K562 (cell line): ENCODE results near the gene MYO9A. TPM values are rescaled to one million over a fixed set of nuclear protein-coding genes. Genes with fewer than 3 reads are reported as not detected.

ENCODE experiments used
- ATAC-seq: fragments of 200-7000 bp; cut with Tn5 transposase; 3 replicates; pipeline ENCODE4 v1.9.1; 2020; ENCODE audit warnings: moderate library complexity
- BruUV-seq: library from RNA; stranded (reverse); fragments of 400-500 nt; replicated peaks from 2 replicates; lab custom pipeline; 2021; lab: Mats Ljungman, UMichigan
- CTCF ChIA-PET: fragments of 300-600 bp; formaldehyde crosslinking; extraction: SDS; loops from one replicate; lab custom pipeline; 2021; ENCODE audit warnings: low intra/inter-chr PET ratio; lab: Yijun Ruan, JAX
- POLR2A ChIA-PET: fragments of 300-600, 350-650 bp; sonication (Branson Sonifier 250); formaldehyde crosslinking; extraction: SDS; loops from one replicate; lab custom pipeline; 2021; ENCODE audit warnings: antibody characterized with exemption, inconsistent platforms; lab: Yijun Ruan, JAX
- DNase-seq, 4 experiments: peaks; one replicate each; pipeline versions ENCODE4 v3.0.0 to v3.0.0-alpha.2; 2011 to 2018; ENCODE audit warnings: low spot score in 3 of 4, mixed read lengths in 3 of 4; ENCODE audit errors: extremely low read depth in 1 of 4
- FAIRE-seq: peaks from 2 replicates; lab custom pipeline; 2011; peaks lifted over from hg19 to GRCh38; lab: Jason Lieb, UNC
- H2AFZ ChIP-seq: 2 replicates; pipeline ENCODE4 v1.6.0; 2011; ENCODE audit warnings: low read depth, low read length, control low read depth, inconsistent platforms
- H3K27ac ChIP-seq: fragments of 200-600 bp; 3 replicates; pipeline ENCODE4 v1.8.0; 2011; ENCODE audit warnings: low read depth, mild to moderate bottlenecking, control low read depth, inconsistent platforms, low read length, moderate library complexity, mixed read lengths; ENCODE audit errors: extremely low read depth
- H3K27me3 ChIP-seq, 2 experiments: fragments of 300-600 bp in 1 of 2; 2 replicates in 1 of 2; 3 replicates in 1 of 2; pipeline versions ENCODE4 v1.6.0 to v1.8.0; 2011; ENCODE audit warnings: inconsistent platforms in 2 of 2, low read length in 2 of 2, mild to moderate bottlenecking in 1 of 2, mixed read lengths in 1 of 2, moderate library complexity in 1 of 2; ENCODE audit not compliant: control insufficient read depth in 2 of 2, insufficient read depth in 2 of 2
- H3K36me3 ChIP-seq: fragments of 300-600 bp; 3 replicates; pipeline ENCODE4 v1.8.0; 2011; ENCODE audit warnings: mild to moderate bottlenecking, low read length, inconsistent platforms; ENCODE audit not compliant: control insufficient read depth, insufficient read depth
- H3K4me1 ChIP-seq, 2 experiments: fragments of 200-600 bp in 1 of 2; replicated peaks in 1 of 2; 2 replicates in 1 of 2; 3 replicates in 1 of 2; pipeline versions ENCODE4 v1.5.1 to v1.8.0; 2011; ENCODE audit warnings: inconsistent platforms in 2 of 2, low read length in 2 of 2, mild to moderate bottlenecking in 1 of 2, mixed read lengths in 1 of 2, moderate library complexity in 1 of 2; ENCODE audit not compliant: control insufficient read depth in 2 of 2, insufficient read depth in 2 of 2
- H3K4me2 ChIP-seq: 2 replicates; pipeline ENCODE4 v1.6.1; 2011; ENCODE audit warnings: low read length, control low read depth, inconsistent platforms, mixed read lengths; ENCODE audit not compliant: insufficient read depth
- H3K4me3 ChIP-seq: fragments of 200-600 bp; sonication (generic), shearing (Covaris generic); 2 replicates; pipeline ENCODE4 v1.5.1; 2016; ENCODE audit warnings: control low read depth, inconsistent platforms
- H3K79me2 ChIP-seq: fragments of 200-600 bp; 3 replicates; pipeline ENCODE4 v1.8.0; 2011; ENCODE audit warnings: low read length, inconsistent platforms; ENCODE audit not compliant: control insufficient read depth, insufficient read depth
- H3K9ac ChIP-seq, 2 experiments: 2 replicates each; pipeline versions ENCODE4 v1.6.0 to v1.6.1; 2011; ENCODE audit warnings: low read depth in 2 of 2, low read length in 2 of 2, control low read depth in 1 of 2, inconsistent platforms in 1 of 2, mild to moderate bottlenecking in 1 of 2, mixed read lengths in 1 of 2; ENCODE audit not compliant: insufficient read depth in 1 of 2
- H3K9me1 ChIP-seq: one replicate; pipeline ENCODE4 v1.6.0; 2011; ENCODE audit warnings: inconsistent platforms, mild to moderate bottlenecking, low read length, moderate library complexity; ENCODE audit not compliant: control insufficient read depth, insufficient read depth
- H3K9me3 ChIP-seq: replicated peaks from 2 replicates; pipeline ENCODE4 v1.5.1; 2011; ENCODE audit warnings: low read depth, low read length, inconsistent platforms; ENCODE audit not compliant: control insufficient read depth, insufficient read depth
- H4K20me1 ChIP-seq: replicated peaks from 2 replicates; pipeline ENCODE4 v1.6.1; 2011; ENCODE audit warnings: low read length, inconsistent platforms, mixed read lengths; ENCODE audit not compliant: control insufficient read depth, insufficient read depth
- BDP1 ChIP-seq: IDR thresholded peaks from 3 replicates; pipeline ENCODE4 v1.6.1; 2011; ENCODE audit not compliant: insufficient read length, insufficient read depth
- DACH1 ChIP-seq: fragments of 450-650 bp; IDR thresholded peaks from 2 replicates; pipeline ENCODE4 v1.6.1; 2018; ENCODE audit not compliant: partially characterized antibody
- KLF16 ChIP-seq: IDR thresholded peaks from 2 replicates; pipeline ENCODE4 v1.6.1; 2016; ENCODE audit warnings: antibody characterized with exemption
- MYBL2 ChIP-seq, 2 experiments: fragments of 450-650 bp in 1 of 2; sonication (generic) in 1 of 2; formaldehyde crosslinking in 1 of 2; IDR thresholded peaks; 2 replicates each; pipeline versions ENCODE4 v1.6.1 to v1.8.1; 2017 to 2022; ENCODE audit warnings: borderline replicate concordance in 1 of 2, inconsistent platforms in 1 of 2, low read depth in 1 of 2, mild to moderate bottlenecking in 1 of 2, missing genetic modification reagents in 1 of 2, moderate library complexity in 1 of 2
- PURB ChIP-seq: sonication (generic); formaldehyde crosslinking; IDR thresholded peaks from 2 replicates; pipeline ENCODE4 v1.9.0; 2021; ENCODE audit warnings: low read depth, mild to moderate bottlenecking, missing genetic modification reagents
- RHOXF2B ChIP-seq: fragments of 250-450 bp; sonication (Bioruptor Pico); conservative IDR thresholded peaks from 2 replicates; pipeline ENCODE4 v1.5.1; 2021
- SIX5 ChIP-seq, 2 experiments: IDR thresholded peaks; 2 replicates each; pipeline ENCODE4 v1.6.1; 2011; ENCODE audit warnings: low read length in 2 of 2, borderline replicate concordance in 1 of 2, low read depth in 1 of 2, mild to moderate bottlenecking in 1 of 2, moderate library complexity in 1 of 2; ENCODE audit not compliant: insufficient read depth in 1 of 2
- SMARCA5 ChIP-seq: fragments of 450-650 bp; IDR thresholded peaks from 2 replicates; pipeline ENCODE4 v1.6.1; 2016
- SMARCE1 ChIP-seq: fragments of 450-650 bp; IDR thresholded peaks from 2 replicates; pipeline ENCODE4 v1.7.1; 2016; ENCODE audit warnings: mild to moderate bottlenecking
- SP2 ChIP-seq: IDR thresholded peaks from 2 replicates; pipeline ENCODE4 v1.6.1; 2011; ENCODE audit warnings: mild to moderate bottlenecking, low read depth, low read length, moderate library complexity; ENCODE audit not compliant: poor library complexity, severe bottlenecking; ENCODE audit errors: extremely low read depth
- WGBS: fragments of 100-300 bp; shearing (Covaris generic); methylation state at CpG from one replicate; pipeline ENCODE4 v1.1.6; 2016; ENCODE audit warnings: low coverage, mixed read lengths; ENCODE audit not compliant: insufficient coverage; ENCODE audit errors: missing lambda C conversion rate; 5-methylcytosine and 5-hydroxymethylcytosine counted together
- in situ Hi-C: fragments of 300-500 bp; cut with MboI; formaldehyde crosslinking; loops from 4 replicates; pipeline ENCODE4 v1.15.0; 2018; ENCODE audit warnings: inconsistent platforms, mixed read lengths
- intact Hi-C: fragments of 100-400 bp; cut with micrococcal nuclease; formaldehyde crosslinking; loops from 2 replicates; pipeline ENCODE4 v1.14.2; 2022
- polyA plus RNA-seq, 8 experiments: library from polyadenylated mRNA; depleted of rRNA in 4 of 8; stranded (reverse) in 5 of 8; unstranded in 3 of 8; fragments of >200 nt; fragmentation: Nextera tagmentation in 2 of 8; fragmentation: Illumina TruSeq in 1 of 8; extraction: Ambion mirVana in 2 of 8; extraction: Trizol in 1 of 8; gene quantifications; 2 replicates each; pipeline versions ENCODE4 v1.2.1 to v1.2.3, GENCODE V29; 2011 to 2014; ENCODE audit warnings: inconsistent platforms in 1 of 8, missing spikeins in 1 of 8
- total RNA-seq, 7 experiments: library from RNA; depleted of rRNA in 6 of 7; stranded (reverse); fragments of >200 nt in 6 of 7; fragmentation: Illumina TruSeq in 2 of 7; extraction: Trizol in 2 of 7; gene quantifications; 2 replicates each; pipeline versions ENCODE4 v1.2.1 to v1.2.3, GENCODE V29; 2011 to 2021; ENCODE audit warnings: low replicate concordance in 1 of 7
- TF ChIP-seq, protein P1 (sequence below): fragments of 250-450 bp; sonication (Bioruptor Pico); IDR thresholded peaks from 2 replicates; pipeline ENCODE4 v1.5.0; 2021; ENCODE audit warnings: mild to moderate bottlenecking, borderline replicate concordance

The MYO9A gene
- total and polyA plus RNA-seq, 9 of the 15 experiments (the other 6 are each of a cell fraction or from before 2014, with no cell fraction given), result 1.9 to 15.4 (median 5.8) TPM

- TF ChIP-seq SIX5 (IDR thresholded peaks at IDR 0.05; ENCODE audit: borderline replicate concordance in 1 of 2, insufficient read depth in 1 of 2, low read depth in 1 of 2, low read length in 2 of 2) (no peak), SP2 (no peak), SMARCA5 (no peak), MYBL2 (IDR thresholded peaks at IDR 0.05; ENCODE audit: low read depth) (no peak), MYBL2 (CRISPR knock-in tag; IDR thresholded peaks at IDR 0.05; ENCODE audit: borderline replicate concordance) (no peak)
- TF ChIP-seq, protein P1, sequence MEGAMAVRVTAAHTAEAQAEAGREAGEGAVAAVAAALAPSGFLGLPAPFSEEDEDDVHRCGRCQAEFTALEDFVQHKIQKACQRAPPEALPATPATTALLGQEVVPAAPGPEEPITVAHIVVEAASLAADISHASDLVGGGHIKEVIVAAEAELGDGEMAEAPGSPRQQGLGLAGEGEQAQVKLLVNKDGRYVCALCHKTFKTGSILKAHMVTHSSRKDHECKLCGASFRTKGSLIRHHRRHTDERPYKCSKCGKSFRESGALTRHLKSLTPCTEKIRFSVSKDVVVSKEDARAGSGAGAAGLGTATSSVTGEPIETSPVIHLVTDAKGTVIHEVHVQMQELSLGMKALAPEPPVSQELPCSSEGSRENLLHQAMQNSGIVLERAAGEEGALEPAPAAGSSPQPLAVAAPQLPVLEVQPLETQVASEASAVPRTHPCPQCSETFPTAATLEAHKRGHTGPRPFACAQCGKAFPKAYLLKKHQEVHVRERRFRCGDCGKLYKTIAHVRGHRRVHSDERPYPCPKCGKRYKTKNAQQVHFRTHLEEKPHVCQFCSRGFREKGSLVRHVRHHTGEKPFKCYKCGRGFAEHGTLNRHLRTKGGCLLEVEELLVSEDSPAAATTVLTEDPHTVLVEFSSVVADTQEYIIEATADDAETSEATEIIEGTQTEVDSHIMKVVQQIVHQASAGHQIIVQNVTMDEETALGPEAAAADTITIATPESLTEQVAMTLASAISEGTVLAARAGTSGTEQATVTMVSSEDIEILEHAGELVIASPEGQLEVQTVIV, result no peak
- TF ChIP-seq, all 486 proteins: peak for 0
These were observed 70.9 kb downstream of the MYO9A start (continued) for GRCh38 chr15:72047020-72047419.

DNA sequence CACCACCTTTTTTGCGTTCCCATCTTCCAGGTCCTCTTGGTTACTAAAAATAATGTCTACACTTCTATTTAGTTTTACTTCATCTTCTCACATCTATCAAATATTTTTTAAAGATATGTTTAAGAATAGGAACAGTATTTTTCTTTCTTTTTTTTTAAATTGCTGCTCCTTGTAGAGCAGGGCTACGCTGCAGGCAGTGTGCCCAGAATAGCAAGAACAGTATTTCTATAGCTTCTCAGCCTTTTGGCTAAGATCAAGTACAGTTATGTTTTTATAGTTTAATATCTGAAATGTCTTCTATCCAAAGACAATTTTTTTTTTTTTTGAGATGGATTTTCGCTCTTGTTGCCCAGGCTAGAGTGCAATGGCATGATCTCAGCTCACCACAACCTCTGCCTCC, 73.0 kb downstream of the MYO9A start:
- ATAC-seq, result no peak
- intact Hi-C loops, result loop anchor here (5.0 kb wide), 1 partner anchor 112 kb away; no protein-coding TSS in a partner anchor
- FAIRE-seq, result no peak
- H4K20me1 ChIP-seq, result no peaks in the 10 kb centered on the region
- no peaks in the 10 kb centered on the region for H3K79me2 ChIP-seq
- H3K4me2 ChIP-seq, result no peak overlapping the region
- in situ Hi-C loops, result no loop called here
- 73% methylated on average over 3 of the region's 3 CpGs for WGBS
- H3K9ac ChIP-seq, result no peak overlapping the region
- no TSS peak for BruUV-seq
- H2AFZ ChIP-seq, result no peak overlapping the region
- H3K9me1 ChIP-seq, result no peaks in the 10 kb centered on the region
- H3K36me3 ChIP-seq, result no peaks in the 10 kb centered on the region
- no peaks in the 10 kb centered on the region for H3K4me1 ChIP-seq
- H3K27me3 ChIP-seq, result no peaks in the 10 kb centered on the region
- DNase-seq, result no peak
- POLR2A ChIA-PET, result interaction anchor here (1.2 kb wide), 1 partner anchor 9 kb away, joined by 5 read pairs; no protein-coding TSS in a partner anchor
- no peak overlapping the region for H3K27ac ChIP-seq
- H3K4me3 ChIP-seq, result no peak overlapping the region
- CTCF ChIA-PET, result no interaction called here
- no peaks in the 10 kb centered on the region for H3K9me3 ChIP-seq
- TF ChIP-seq BDP1 (no peak), DACH1 (no peak), KLF16 (no peak), RHOXF2B (CRISPR knock-in tag) (no peak), SMARCE1 (no peak), PURB (CRISPR knock-in tag) (no peak)
